DND-41 (cell line): ENCODE measurements around the gene ZNF429.

Source experiments
- ATAC-seq: fragments of 200-7000 bp; cut with Tn5 transposase; 3 replicates; pipeline ENCODE4 v1.9.1; 2021; ENCODE audit warnings: low read depth; ENCODE audit not compliant: insufficient read depth
- DNase-seq: peaks from one replicate; pipeline ENCODE4 v3.0.0-alpha.2; 2020
- H2AFZ ChIP-seq: 2 replicates; pipeline ENCODE4 v1.6.0; 2012; ENCODE audit warnings: low read depth, low read length
- H3K27ac ChIP-seq: 2 replicates; pipeline ENCODE4 v1.5.1; 2012; ENCODE audit warnings: low read length, inconsistent platforms
- H3K27me3 ChIP-seq: fragments of 200-600 bp; sonication (generic); 2 replicates; pipeline ENCODE4 v1.6.0; 2012; ENCODE audit warnings: low read length, mild to moderate bottlenecking, inconsistent platforms; ENCODE audit not compliant: insufficient read depth, poor library complexity
- H3K36me3 ChIP-seq: 2 replicates; pipeline ENCODE4 v1.5.1; 2012; ENCODE audit warnings: low read length, inconsistent platforms; ENCODE audit not compliant: insufficient read depth
- H3K4me1 ChIP-seq: 2 replicates; pipeline ENCODE4 v1.5.1; 2012; ENCODE audit warnings: mild to moderate bottlenecking, low read length; ENCODE audit not compliant: insufficient read depth
- H3K4me2 ChIP-seq: 2 replicates; pipeline ENCODE4 v1.6.0; 2012; ENCODE audit warnings: mild to moderate bottlenecking, moderate library complexity, low read length, inconsistent platforms; ENCODE audit not compliant: insufficient read depth
- H3K4me3 ChIP-seq, 2 experiments: fragments of 200-600 bp in 1 of 2; shearing (Covaris generic) in 1 of 2; 2 replicates each; pipeline ENCODE4 v1.5.1; 2012 to 2016; ENCODE audit warnings: inconsistent platforms in 2 of 2, low read length in 2 of 2, mild to moderate bottlenecking in 2 of 2, low read depth in 1 of 2, moderate library complexity in 1 of 2
- H3K79me2 ChIP-seq: 2 replicates; pipeline ENCODE4 v1.6.0; 2012; ENCODE audit warnings: low read length, inconsistent platforms; ENCODE audit not compliant: insufficient read depth
- H3K9ac ChIP-seq: 2 replicates; pipeline ENCODE4 v1.6.0; 2012; ENCODE audit warnings: low read depth, mild to moderate bottlenecking, inconsistent platforms, low read length, moderate library complexity
- H3K9me3 ChIP-seq: 2 replicates; pipeline ENCODE4 v1.5.1; 2012; ENCODE audit warnings: low read length, moderate library complexity, mild to moderate bottlenecking, inconsistent platforms; ENCODE audit not compliant: insufficient read depth, severe bottlenecking
- H4K20me1 ChIP-seq: 2 replicates; pipeline ENCODE4 v1.6.0; 2012; ENCODE audit warnings: low read length; ENCODE audit not compliant: insufficient read depth
- EZH2 ChIP-seq: IDR thresholded peaks from 3 replicates; pipeline ENCODE4 v1.6.1; 2012; ENCODE audit warnings: borderline replicate concordance, low read depth, mild to moderate bottlenecking, moderate library complexity, low read length, inconsistent platforms; ENCODE audit not compliant: severe bottlenecking
- TF ChIP-seq, protein P1 (sequence below): IDR thresholded peaks from 2 replicates; pipeline ENCODE4 v1.5.1; 2012; ENCODE audit warnings: borderline replicate concordance, low read length, moderate library complexity, mild to moderate bottlenecking; ENCODE audit not compliant: poor library complexity, severe bottlenecking; ENCODE audit errors: extremely low read depth

Gene ZNF429

DNA sequence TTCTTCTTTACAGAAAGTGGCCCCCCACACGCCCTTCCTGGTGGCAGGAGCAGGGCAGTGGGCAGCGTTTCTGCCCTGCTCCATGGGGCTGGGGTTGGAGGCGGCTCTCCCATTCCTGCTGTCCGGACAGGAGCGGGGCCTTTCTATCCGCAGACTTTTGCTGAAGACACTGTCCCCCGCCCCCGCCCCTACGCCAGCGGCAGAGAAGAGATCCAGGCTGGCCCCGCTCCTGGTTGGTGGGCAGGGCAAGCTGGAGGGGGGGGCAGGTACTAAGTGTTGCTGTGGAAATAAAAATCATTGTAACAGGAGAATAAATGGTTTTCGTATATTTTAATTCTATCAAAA, 81.7 kb downstream of the ZNF429 start:
- Histone ChIP-seq H3K36me3 (peaks cover 33% of the 10 kb centered on the region), H4K20me1 (no peaks in the 10 kb centered on the region), H3K27ac (peak overlapping the region; percentile 99), H3K9me3 (no peaks in the 10 kb centered on the region), H3K79me2 (peaks cover 63% of the 10 kb centered on the region), H3K4me1 (peaks cover 60% of the 10 kb centered on the region), H2AFZ (peak overlapping the region; percentile 78), H3K4me2 (peak overlapping the region; percentile 68), H3K9ac (peak overlapping the region; percentile 99), H3K27me3 (no peaks in the 10 kb centered on the region), H3K4me3 (peak overlapping the region; percentile 83 to 94)
- ATAC-seq, result peak; percentile 57
- peak; percentile 69 for DNase-seq
- no peak for TF ChIP-seq EZH2
- TF ChIP-seq, protein P1, sequence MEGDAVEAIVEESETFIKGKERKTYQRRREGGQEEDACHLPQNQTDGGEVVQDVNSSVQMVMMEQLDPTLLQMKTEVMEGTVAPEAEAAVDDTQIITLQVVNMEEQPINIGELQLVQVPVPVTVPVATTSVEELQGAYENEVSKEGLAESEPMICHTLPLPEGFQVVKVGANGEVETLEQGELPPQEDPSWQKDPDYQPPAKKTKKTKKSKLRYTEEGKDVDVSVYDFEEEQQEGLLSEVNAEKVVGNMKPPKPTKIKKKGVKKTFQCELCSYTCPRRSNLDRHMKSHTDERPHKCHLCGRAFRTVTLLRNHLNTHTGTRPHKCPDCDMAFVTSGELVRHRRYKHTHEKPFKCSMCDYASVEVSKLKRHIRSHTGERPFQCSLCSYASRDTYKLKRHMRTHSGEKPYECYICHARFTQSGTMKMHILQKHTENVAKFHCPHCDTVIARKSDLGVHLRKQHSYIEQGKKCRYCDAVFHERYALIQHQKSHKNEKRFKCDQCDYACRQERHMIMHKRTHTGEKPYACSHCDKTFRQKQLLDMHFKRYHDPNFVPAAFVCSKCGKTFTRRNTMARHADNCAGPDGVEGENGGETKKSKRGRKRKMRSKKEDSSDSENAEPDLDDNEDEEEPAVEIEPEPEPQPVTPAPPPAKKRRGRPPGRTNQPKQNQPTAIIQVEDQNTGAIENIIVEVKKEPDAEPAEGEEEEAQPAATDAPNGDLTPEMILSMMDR, result no peak

DNA sequence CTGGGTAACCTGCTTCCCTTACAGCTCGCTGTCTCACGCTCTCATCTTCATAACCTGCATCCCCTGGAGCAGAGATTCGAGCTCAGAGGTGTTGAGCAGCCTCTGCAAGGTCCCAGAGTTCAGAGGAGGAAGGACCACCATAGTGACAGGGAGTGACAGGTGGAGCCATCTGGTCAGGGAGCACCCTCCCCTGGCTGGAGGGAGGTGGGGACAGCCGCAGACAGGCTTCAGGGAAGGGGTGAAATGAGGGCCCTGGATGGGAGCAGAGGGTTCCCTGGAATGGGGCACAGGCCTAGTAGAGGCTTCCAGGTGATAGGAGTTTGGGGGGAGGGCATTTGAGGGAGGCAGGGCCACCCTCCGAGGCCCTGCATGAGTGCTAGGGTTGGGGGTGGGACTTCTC, 82.1 kb downstream of the ZNF429 start:
- peak overlapping the region; percentile 99 for H3K9ac ChIP-seq
- peaks cover 32% of the 10 kb centered on the region for H3K36me3 ChIP-seq
- H3K79me2 ChIP-seq, result peaks cover 58% of the 10 kb centered on the region
- DNase-seq, result no peak
- no peaks in the 10 kb centered on the region for H3K9me3 ChIP-seq
- H4K20me1 ChIP-seq, result no peaks in the 10 kb centered on the region
- peaks cover 56% of the 10 kb centered on the region for H3K4me1 ChIP-seq
- TF ChIP-seq, protein P1, result no peak
- no peak for TF ChIP-seq EZH2
- no peaks in the 10 kb centered on the region for H3K27me3 ChIP-seq
- H2AFZ ChIP-seq, result peak overlapping the region; percentile 78
- peak overlapping the region; percentile 68 for H3K4me2 ChIP-seq
- peak overlapping the region; percentile 99 for H3K27ac ChIP-seq
- ATAC-seq, result peak; percentile 10
- peak overlapping the region; percentile 83 to 94; a peak in 3 of 4 replicates for H3K4me3 ChIP-seq

DNA sequence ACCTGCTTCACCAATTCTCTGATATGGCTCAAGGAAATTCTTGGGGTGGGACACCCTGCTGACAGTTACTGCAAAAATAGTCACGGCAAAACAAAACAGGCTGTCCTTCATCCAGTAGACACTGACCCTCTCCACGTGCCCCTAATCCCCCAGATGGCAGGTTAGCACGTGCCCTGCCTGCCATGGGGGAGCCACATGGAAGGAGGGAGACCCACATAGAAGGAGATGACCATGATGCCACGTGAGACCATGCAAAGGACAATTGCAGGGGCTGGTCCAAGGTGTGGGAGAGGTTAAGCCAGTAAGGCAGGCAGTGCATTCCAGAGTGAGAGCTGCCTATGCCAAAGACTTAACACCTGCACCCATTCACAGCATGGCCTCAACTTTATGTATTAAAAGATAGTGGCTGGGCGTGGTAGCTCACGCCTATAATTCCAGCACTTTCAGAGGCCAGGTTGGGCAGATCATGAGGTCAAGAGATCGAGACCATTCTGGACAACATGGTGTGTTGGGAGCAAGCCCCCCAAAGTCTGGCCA, 82.7 kb downstream of the ZNF429 start:
- Histone ChIP-seq H3K4me1 (peaks cover 53% of the 10 kb centered on the region), H3K27ac (peak overlapping the region; percentile 99), H3K4me2 (peak overlapping the region; percentile 68), H3K27me3 (no peaks in the 10 kb centered on the region), H4K20me1 (no peaks in the 10 kb centered on the region), H3K79me2 (peaks cover 52% of the 10 kb centered on the region), H3K4me3 (peak overlapping the region in 1 of 2 experiments; percentile 94; a peak in 2 of 4 replicates), H2AFZ (no peak overlapping the region), H3K9ac (peak overlapping the region; percentile 99), H3K9me3 (no peaks in the 10 kb centered on the region), H3K36me3 (peaks cover 34% of the 10 kb centered on the region)
- TF ChIP-seq, protein P1, result no peak
- TF ChIP-seq EZH2, result no peak
- ATAC-seq (no peak), DNase-seq (no peak)

DNA sequence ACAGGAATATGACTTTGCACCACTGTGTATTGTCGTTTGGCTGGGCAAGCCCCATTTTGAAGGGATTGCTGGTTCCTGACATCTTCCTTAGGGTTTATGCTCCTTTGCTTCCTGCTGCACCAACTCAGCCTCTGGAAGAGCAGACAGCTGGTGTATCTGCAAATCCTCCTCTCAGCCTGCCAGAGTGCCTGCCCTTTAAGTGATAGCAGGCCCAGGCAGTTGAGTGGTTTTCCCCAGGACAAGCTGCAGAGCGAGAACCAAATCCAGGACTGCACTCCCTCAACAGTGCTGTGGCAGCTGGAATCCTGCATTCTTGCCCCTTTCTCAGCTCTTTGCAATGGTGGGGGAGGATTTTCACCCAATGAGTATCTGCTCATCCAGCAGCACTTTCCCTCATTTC, 85.5 kb downstream of the ZNF429 start:
- TF ChIP-seq, protein P1, result no peak
- TF ChIP-seq EZH2, result no peak
- H3K36me3 ChIP-seq, result peaks cover 17% of the 10 kb centered on the region; the same call in 1 of the 2 replicates
- no peaks in the 10 kb centered on the region for H3K27me3 ChIP-seq
- peaks cover 29% of the 10 kb centered on the region for H3K4me1 ChIP-seq
- H3K27ac ChIP-seq, result peak overlapping the region; percentile 21
- no peak for DNase-seq
- H3K9ac ChIP-seq, result no peak overlapping the region
- H4K20me1 ChIP-seq, result no peaks in the 10 kb centered on the region
- peaks cover 26% of the 10 kb centered on the region for H3K79me2 ChIP-seq
- no peak overlapping the region for H2AFZ ChIP-seq
- no peak for ATAC-seq
- H3K4me2 ChIP-seq, result no peak overlapping the region
- H3K4me3 ChIP-seq, result no peak overlapping the region
- H3K9me3 ChIP-seq, result no peaks in the 10 kb centered on the region
